ENCODE measurements around the gene ZFYVE19. TPM values are rescaled to one million over a fixed set of nuclear protein-coding genes. Genes with fewer than 3 reads are reported as not detected.

ZFYVE19 gene
- total and polyA plus RNA-seq, 2 of the 13 experiments (the other 11 are each of a cell fraction or from before 2014, with no cell fraction given), result 23.3 to 44.0 TPM

GRCh38 chr15:40807028-40807887 lies at the start of gene ZFYVE19, which contains the start of gene DNAJC17 (continued):
- TF ChIP-seq SKIL (CRISPR knock-in tag; IDR thresholded peaks at IDR 0.05; ENCODE audit: borderline replicate concordance) (no peak), ZNF773 (CRISPR knock-in tag; IDR thresholded peaks at IDR 0.05; ENCODE audit: borderline replicate concordance) (0 out of 2 replicates have a peak, but pooled peaks have one; percentile 43), CBFB (CRISPR knock-in tag; IDR thresholded peaks at IDR 0.05) (0 out of 2 replicates have a peak, but pooled peaks have one; percentile 14), POLR2A (IDR thresholded peaks at IDR 0.05; ENCODE audit: insufficient read depth in 1 of 2, low read depth in 2 of 2, low read length in 2 of 2) (peak; percentile 63 to 95), KLF12 (CRISPR knock-in tag; IDR thresholded peaks at IDR 0.05; ENCODE audit: borderline replicate concordance) (peak; percentile 71), BORCS8-MEF2B (CRISPR knock-in tag; IDR thresholded peaks at IDR 0.05) (peak; percentile 84), MED1 (CRISPR knock-in tag; IDR thresholded peaks at IDR 0.05) (peak; percentile 49; the same call in 1 of the 2 replicates), SMYD3 (CRISPR knock-in tag; IDR thresholded peaks at IDR 0.05) (peak; percentile 57; the same call in 1 of the 2 replicates), HCFC1 (IDR thresholded peaks at IDR 0.05; ENCODE audit: low read depth, low read length) (peak; percentile 95), ZNF275 (CRISPR knock-in tag; IDR thresholded peaks at IDR 0.05; ENCODE audit: borderline replicate concordance) (peak; percentile 83)
- TF ChIP-seq, protein P1, sequence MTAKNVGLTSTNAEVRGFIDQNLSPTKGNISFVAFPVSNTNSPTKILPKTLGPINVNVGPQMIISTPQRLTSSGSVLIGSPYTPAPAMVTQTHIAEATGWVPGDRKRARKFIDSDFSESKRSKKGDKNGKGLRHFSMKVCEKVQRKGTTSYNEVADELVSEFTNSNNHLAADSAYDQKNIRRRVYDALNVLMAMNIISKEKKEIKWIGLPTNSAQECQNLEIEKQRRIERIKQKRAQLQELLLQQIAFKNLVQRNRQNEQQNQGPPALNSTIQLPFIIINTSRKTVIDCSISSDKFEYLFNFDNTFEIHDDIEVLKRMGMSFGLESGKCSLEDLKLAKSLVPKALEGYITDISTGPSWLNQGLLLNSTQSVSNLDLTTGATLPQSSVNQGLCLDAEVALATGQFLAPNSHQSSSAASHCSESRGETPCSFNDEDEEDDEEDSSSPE (CRISPR knock-in tag; IDR thresholded peaks at IDR 0.05), result peak; percentile 65
- TF ChIP-seq, protein P2, sequence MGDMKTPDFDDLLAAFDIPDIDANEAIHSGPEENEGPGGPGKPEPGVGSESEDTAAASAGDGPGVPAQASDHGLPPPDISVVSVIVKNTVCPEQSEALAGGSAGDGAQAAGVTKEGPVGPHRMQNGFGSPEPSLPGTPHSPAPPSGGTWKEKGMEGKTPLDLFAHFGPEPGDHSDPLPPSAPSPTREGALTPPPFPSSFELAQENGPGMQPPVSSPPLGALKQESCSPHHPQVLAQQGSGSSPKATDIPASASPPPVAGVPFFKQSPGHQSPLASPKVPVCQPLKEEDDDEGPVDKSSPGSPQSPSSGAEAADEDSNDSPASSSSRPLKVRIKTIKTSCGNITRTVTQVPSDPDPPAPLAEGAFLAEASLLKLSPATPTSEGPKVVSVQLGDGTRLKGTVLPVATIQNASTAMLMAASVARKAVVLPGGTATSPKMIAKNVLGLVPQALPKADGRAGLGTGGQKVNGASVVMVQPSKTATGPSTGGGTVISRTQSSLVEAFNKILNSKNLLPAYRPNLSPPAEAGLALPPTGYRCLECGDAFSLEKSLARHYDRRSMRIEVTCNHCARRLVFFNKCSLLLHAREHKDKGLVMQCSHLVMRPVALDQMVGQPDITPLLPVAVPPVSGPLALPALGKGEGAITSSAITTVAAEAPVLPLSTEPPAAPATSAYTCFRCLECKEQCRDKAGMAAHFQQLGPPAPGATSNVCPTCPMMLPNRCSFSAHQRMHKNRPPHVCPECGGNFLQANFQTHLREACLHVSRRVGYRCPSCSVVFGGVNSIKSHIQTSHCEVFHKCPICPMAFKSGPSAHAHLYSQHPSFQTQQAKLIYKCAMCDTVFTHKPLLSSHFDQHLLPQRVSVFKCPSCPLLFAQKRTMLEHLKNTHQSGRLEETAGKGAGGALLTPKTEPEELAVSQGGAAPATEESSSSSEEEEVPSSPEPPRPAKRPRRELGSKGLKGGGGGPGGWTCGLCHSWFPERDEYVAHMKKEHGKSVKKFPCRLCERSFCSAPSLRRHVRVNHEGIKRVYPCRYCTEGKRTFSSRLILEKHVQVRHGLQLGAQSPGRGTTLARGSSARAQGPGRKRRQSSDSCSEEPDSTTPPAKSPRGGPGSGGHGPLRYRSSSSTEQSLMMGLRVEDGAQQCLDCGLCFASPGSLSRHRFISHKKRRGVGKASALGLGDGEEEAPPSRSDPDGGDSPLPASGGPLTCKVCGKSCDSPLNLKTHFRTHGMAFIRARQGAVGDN (CRISPR knock-in tag; IDR thresholded peaks at IDR 0.05), result peak; percentile 92
- TF ChIP-seq, protein P3, sequence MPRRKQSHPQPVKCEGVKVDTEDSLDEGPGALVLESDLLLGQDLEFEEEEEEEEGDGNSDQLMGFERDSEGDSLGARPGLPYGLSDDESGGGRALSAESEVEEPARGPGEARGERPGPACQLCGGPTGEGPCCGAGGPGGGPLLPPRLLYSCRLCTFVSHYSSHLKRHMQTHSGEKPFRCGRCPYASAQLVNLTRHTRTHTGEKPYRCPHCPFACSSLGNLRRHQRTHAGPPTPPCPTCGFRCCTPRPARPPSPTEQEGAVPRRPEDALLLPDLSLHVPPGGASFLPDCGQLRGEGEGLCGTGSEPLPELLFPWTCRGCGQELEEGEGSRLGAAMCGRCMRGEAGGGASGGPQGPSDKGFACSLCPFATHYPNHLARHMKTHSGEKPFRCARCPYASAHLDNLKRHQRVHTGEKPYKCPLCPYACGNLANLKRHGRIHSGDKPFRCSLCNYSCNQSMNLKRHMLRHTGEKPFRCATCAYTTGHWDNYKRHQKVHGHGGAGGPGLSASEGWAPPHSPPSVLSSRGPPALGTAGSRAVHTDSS (CRISPR knock-in tag; conservative IDR thresholded peaks at IDR 0.05), result no peak
- TF ChIP-seq, protein P4, sequence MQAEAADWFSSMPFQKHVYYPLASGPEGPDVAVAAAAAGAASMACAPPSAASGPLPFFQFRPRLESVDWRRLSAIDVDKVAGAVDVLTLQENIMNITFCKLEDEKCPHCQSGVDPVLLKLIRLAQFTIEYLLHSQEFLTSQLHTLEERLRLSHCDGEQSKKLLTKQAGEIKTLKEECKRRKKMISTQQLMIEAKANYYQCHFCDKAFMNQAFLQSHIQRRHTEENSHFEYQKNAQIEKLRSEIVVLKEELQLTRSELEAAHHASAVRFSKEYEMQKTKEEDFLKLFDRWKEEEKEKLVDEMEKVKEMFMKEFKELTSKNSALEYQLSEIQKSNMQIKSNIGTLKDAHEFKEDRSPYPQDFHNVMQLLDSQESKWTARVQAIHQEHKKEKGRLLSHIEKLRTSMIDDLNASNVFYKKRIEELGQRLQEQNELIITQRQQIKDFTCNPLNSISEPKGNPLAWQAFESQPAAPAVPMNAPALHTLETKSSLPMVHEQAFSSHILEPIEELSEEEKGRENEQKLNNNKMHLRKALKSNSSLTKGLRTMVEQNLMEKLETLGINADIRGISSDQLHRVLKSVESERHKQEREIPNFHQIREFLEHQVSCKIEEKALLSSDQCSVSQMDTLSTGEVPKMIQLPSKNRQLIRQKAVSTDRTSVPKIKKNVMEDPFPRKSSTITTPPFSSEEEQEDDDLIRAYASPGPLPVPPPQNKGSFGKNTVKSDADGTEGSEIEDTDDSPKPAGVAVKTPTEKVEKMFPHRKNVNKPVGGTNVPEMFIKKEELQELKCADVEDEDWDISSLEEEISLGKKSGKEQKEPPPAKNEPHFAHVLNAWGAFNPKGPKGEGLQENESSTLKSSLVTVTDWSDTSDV (CRISPR knock-in tag; IDR thresholded peaks at IDR 0.05), result no peak; the same call in 1 of the 2 replicates

All from HepG2 (cell line).